Heart left ventricle (tissue), 13 donors: ENCODE results near the gene IRF2.

ENCODE experiments used
- POLR2A ChIP-seq, 2 donors: fragments of 450-650 bp; IDR thresholded peaks; one replicate each; pipeline ENCODE4 v1.6.1; 2017; ENCODE audit warnings: antibody characterized with exemption in 2 of 2, mild to moderate bottlenecking in 2 of 2, moderate library complexity in 2 of 2
- TF ChIP-seq, protein P1 (sequence below), 12 donors: fragments of 200-600 bp; sonication (generic) in 4 of 12; IDR thresholded peaks; one replicate each; pipeline versions ENCODE4 v1.5.0 to v1.8.0; 2018 to 2022; ENCODE audit warnings: antibody characterized with exemption in 12 of 12, mild to moderate bottlenecking in 5 of 12
- donor health status: ischemic (EF 13 %, LVEDD 7.1; RV severe dilation, severe dysfunction).
- donor health status: DM: no; HTN: yes; CAD: no.
- donor health status: DM: no; HTN: no; CAD: no.
- donor health status: ischemic (EF 25% LVEDD 6.9; RV normal size, moderate dysfunction).
- donor health status: ischemic (EF 25% LVEDD 5.7; RV mildly dilated, moderate dysfunction).
- donor health status: ischemic (EF 35%, LVEDD 5.7; RV mildly dilated, moderate dysfunction).
- donor health status: nonischemic (EF 11% LVEDD 7.7; RV severe dilation, severe dysfunction).
- donor health status: DM: yes; HTN: yes; CAD: no.
- donor health status: PGD.
- donor health status: ischemic (EF 29% LVEDD 5.4; RV normal size, mild dysfunction).
- donor health status: nonischemic (EF 23%, LVEDD 6.1; RV moderate dilation, normal function).

GRCh38 chr4:184420881-184421416, 53.4 kb downstream of the IRF2 start:
- TF ChIP-seq, protein P1, sequence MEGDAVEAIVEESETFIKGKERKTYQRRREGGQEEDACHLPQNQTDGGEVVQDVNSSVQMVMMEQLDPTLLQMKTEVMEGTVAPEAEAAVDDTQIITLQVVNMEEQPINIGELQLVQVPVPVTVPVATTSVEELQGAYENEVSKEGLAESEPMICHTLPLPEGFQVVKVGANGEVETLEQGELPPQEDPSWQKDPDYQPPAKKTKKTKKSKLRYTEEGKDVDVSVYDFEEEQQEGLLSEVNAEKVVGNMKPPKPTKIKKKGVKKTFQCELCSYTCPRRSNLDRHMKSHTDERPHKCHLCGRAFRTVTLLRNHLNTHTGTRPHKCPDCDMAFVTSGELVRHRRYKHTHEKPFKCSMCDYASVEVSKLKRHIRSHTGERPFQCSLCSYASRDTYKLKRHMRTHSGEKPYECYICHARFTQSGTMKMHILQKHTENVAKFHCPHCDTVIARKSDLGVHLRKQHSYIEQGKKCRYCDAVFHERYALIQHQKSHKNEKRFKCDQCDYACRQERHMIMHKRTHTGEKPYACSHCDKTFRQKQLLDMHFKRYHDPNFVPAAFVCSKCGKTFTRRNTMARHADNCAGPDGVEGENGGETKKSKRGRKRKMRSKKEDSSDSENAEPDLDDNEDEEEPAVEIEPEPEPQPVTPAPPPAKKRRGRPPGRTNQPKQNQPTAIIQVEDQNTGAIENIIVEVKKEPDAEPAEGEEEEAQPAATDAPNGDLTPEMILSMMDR (IDR thresholded peaks at IDR 0.05): no peak
- no peak for TF ChIP-seq POLR2A (IDR thresholded peaks at IDR 0.05)
